IPS-20b (cell line): Measurements from ENCODE around the gene NSD2.

Experiments
- H3K27ac ChIP-seq: one replicate; pipeline ENCODE4 v1.5.1; 2013; ENCODE audit warnings: low read length
- H3K27me3 ChIP-seq: 2 replicates; pipeline ENCODE4 v1.6.1; 2013; ENCODE audit warnings: mild to moderate bottlenecking, low read length, inconsistent platforms; ENCODE audit not compliant: insufficient read depth
- H3K36me3 ChIP-seq: 2 replicates; pipeline ENCODE4 v1.6.1; 2013; ENCODE audit warnings: low read depth, mild to moderate bottlenecking, inconsistent platforms, low read length, moderate library complexity; ENCODE audit not compliant: insufficient read depth
- H3K4me1 ChIP-seq: 2 replicates; pipeline ENCODE4 v1.6.1; 2013; ENCODE audit warnings: mild to moderate bottlenecking, control low read depth, inconsistent platforms, low read length, moderate library complexity; ENCODE audit not compliant: insufficient read depth
- H3K4me3 ChIP-seq: 2 replicates; pipeline ENCODE4 v1.5.1; 2013; ENCODE audit warnings: mild to moderate bottlenecking, low read length, inconsistent platforms
- H3K9ac ChIP-seq: 2 replicates; pipeline ENCODE4 v1.6.1; 2013; ENCODE audit warnings: low read depth, mild to moderate bottlenecking, inconsistent platforms, low read length, moderate library complexity
- H3K9me3 ChIP-seq: 2 replicates; pipeline ENCODE4 v1.6.1; 2013; ENCODE audit warnings: mild to moderate bottlenecking, low read depth, low read length, inconsistent platforms; ENCODE audit not compliant: insufficient read depth

Gene NSD2

GRCh38 chr4:1956631-1957030 is 85.4 kb downstream of the NSD2 start:
- no peak overlapping the region for H3K9ac ChIP-seq
- H3K27me3 ChIP-seq: no peaks in the 10 kb centered on the region
- H3K9me3 ChIP-seq: no peaks in the 10 kb centered on the region
- H3K4me1 ChIP-seq: no peaks in the 10 kb centered on the region
- no peak overlapping the region for H3K4me3 ChIP-seq
- peaks cover 95% of the 10 kb centered on the region for H3K36me3 ChIP-seq
- H3K27ac ChIP-seq: no peak overlapping the region

- no peak overlapping the region for H3K4me3 ChIP-seq
- no peaks in the 10 kb centered on the region for H3K9me3 ChIP-seq
- no peaks in the 10 kb centered on the region for H3K4me1 ChIP-seq
- no peaks in the 10 kb centered on the region for H3K27me3 ChIP-seq
- H3K36me3 ChIP-seq: peaks cover 98% of the 10 kb centered on the region
- no peak overlapping the region for H3K9ac ChIP-seq
- no peak overlapping the region for H3K27ac ChIP-seq
These were observed 87.3 kb downstream of the NSD2 start for GRCh38 chr4:1958276-1959103.

GRCh38 chr4:1959104-1959384 is 87.9 kb downstream of the NSD2 start:
- Histone ChIP-seq H3K36me3 (peaks cover 98% of the 10 kb centered on the region), H3K27ac (no peak overlapping the region)

GRCh38 chr4:1960170-1960825 is 89.1 kb downstream of the NSD2 start:
- Histone ChIP-seq H3K4me3 (no peak overlapping the region), H3K4me1 (no peaks in the 10 kb centered on the region), H3K9me3 (no peaks in the 10 kb centered on the region), H3K27ac (no peak overlapping the region), H3K9ac (no peak overlapping the region), H3K36me3 (peaks cover 98% of the 10 kb centered on the region), H3K27me3 (no peaks in the 10 kb centered on the region)

More at GRCh38 chr4:1959104-1959384, 87.9 kb downstream of the NSD2 start:
- H3K4me1 ChIP-seq: no peaks in the 10 kb centered on the region
- no peaks in the 10 kb centered on the region for H3K27me3 ChIP-seq
- H3K4me3 ChIP-seq: no peak overlapping the region
- no peak overlapping the region for H3K9ac ChIP-seq
- H3K9me3 ChIP-seq: no peaks in the 10 kb centered on the region

GRCh38 chr4:1961038-1961437 is 89.8 kb downstream of the NSD2 start:
- Histone ChIP-seq H3K4me1 (no peaks in the 10 kb centered on the region), H3K27ac (no peak overlapping the region), H3K9me3 (no peaks in the 10 kb centered on the region), H3K36me3 (peaks cover 98% of the 10 kb centered on the region), H3K4me3 (no peak overlapping the region), H3K9ac (no peak overlapping the region), H3K27me3 (no peaks in the 10 kb centered on the region)

- Histone ChIP-seq H3K9me3 (no peaks in the 10 kb centered on the region), H3K4me1 (no peaks in the 10 kb centered on the region), H3K9ac (no peak overlapping the region), H3K27me3 (no peaks in the 10 kb centered on the region), H3K4me3 (no peak overlapping the region), H3K27ac (no peak overlapping the region), H3K36me3 (peaks cover 95% of the 10 kb centered on the region)
These were observed 90.4 kb downstream of the NSD2 start for GRCh38 chr4:1961563-1961962.

GRCh38 chr4:1962980-1963379 is 91.8 kb downstream of the NSD2 start:
- Histone ChIP-seq H3K9me3 (no peaks in the 10 kb centered on the region), H3K9ac (no peak overlapping the region), H3K36me3 (peaks cover 88% of the 10 kb centered on the region), H3K4me3 (no peak overlapping the region), H3K4me1 (no peaks in the 10 kb centered on the region), H3K27ac (no peak overlapping the region), H3K27me3 (no peaks in the 10 kb centered on the region)

- Histone ChIP-seq H3K4me3 (no peak overlapping the region), H3K9ac (no peak overlapping the region), H3K9me3 (no peaks in the 10 kb centered on the region), H3K4me1 (no peaks in the 10 kb centered on the region), H3K36me3 (peaks cover 87% of the 10 kb centered on the region), H3K27ac (no peak overlapping the region), H3K27me3 (no peaks in the 10 kb centered on the region)
These were observed 93.2 kb downstream of the NSD2 start for GRCh38 chr4:1964443-1964842.

- no peak overlapping the region for H3K9ac ChIP-seq
- no peaks in the 10 kb centered on the region for H3K4me1 ChIP-seq
- no peaks in the 10 kb centered on the region for H3K9me3 ChIP-seq
- H3K27ac ChIP-seq: no peak overlapping the region
- no peaks in the 10 kb centered on the region for H3K27me3 ChIP-seq
- peaks cover 87% of the 10 kb centered on the region for H3K36me3 ChIP-seq
- no peak overlapping the region for H3K4me3 ChIP-seq
These were observed 93.8 kb downstream of the NSD2 start for GRCh38 chr4:1964971-1965370.

- H3K9ac ChIP-seq: no peak overlapping the region
- peaks cover 83% of the 10 kb centered on the region for H3K36me3 ChIP-seq
- H3K27me3 ChIP-seq: no peaks in the 10 kb centered on the region
- no peaks in the 10 kb centered on the region for H3K4me1 ChIP-seq
- no peak overlapping the region for H3K4me3 ChIP-seq
- H3K9me3 ChIP-seq: no peaks in the 10 kb centered on the region
- no peak overlapping the region for H3K27ac ChIP-seq
These were observed 96.4 kb downstream of the NSD2 start for GRCh38 chr4:1967512-1968149.

GRCh38 chr4:1968686-1969295 is 97.6 kb downstream of the NSD2 start:
- Histone ChIP-seq H3K4me3 (no peak overlapping the region), H3K9me3 (no peaks in the 10 kb centered on the region), H3K36me3 (peaks cover 82% of the 10 kb centered on the region), H3K9ac (no peak overlapping the region), H3K27me3 (no peaks in the 10 kb centered on the region), H3K4me1 (no peaks in the 10 kb centered on the region), H3K27ac (no peak overlapping the region)
